Retinal pigment epithelial cell (primary cell): ENCODE results near the gene RFLNA.

ENCODE experiments used
- DNase-seq: peaks from one replicate; pipeline ENCODE4 v3.0.0-alpha.2; 2010; ENCODE audit warnings: low read depth
- H3K4me3 ChIP-seq: 2 replicates; pipeline ENCODE4 v1.5.1; 2011; ENCODE audit warnings: mild to moderate bottlenecking, low read length, control low read depth, moderate library complexity
- CTCF ChIP-seq: conservative IDR thresholded peaks from 2 replicates; pipeline ENCODE4 v1.5.1; 2011; ENCODE audit warnings: low read depth, low read length, control low read depth, inconsistent platforms

Gene RFLNA

GRCh38 chr12:124292385-124292784 lies 2.5 kb upstream of the RFLNA start:
- no peak for DNase-seq
- H3K4me3 ChIP-seq, result no peak overlapping the region
- no peak for TF ChIP-seq CTCF

- no peak overlapping the region for H3K4me3 ChIP-seq
- no peak for DNase-seq
- TF ChIP-seq CTCF, result no peak
Observed at GRCh38 chr12:124293286-124294003, 1.4 kb upstream of the RFLNA start.

GRCh38 chr12:124295431-124296058 lies 652 bp downstream of the RFLNA start:
- no peak for TF ChIP-seq CTCF
- peak overlapping the region; percentile 46 for H3K4me3 ChIP-seq
- no peak for DNase-seq

GRCh38 chr12:124296295-124296915 lies 1.5 kb downstream of the RFLNA start:
- no peak for TF ChIP-seq CTCF
- peak overlapping the region; percentile 46 for H3K4me3 ChIP-seq

GRCh38 chr12:124296916-124297351 lies 2.0 kb downstream of the RFLNA start:
- DNase-seq, result no peak
- TF ChIP-seq CTCF, result no peak
- H3K4me3 ChIP-seq, result peak overlapping the region; percentile 46

More at GRCh38 chr12:124296295-124296915, 1.5 kb downstream of the RFLNA start:
- no peak for DNase-seq

GRCh38 chr12:124297389-124297788 lies 2.5 kb downstream of the RFLNA start:
- no peak for DNase-seq
- no peak for TF ChIP-seq CTCF
- no peak overlapping the region for H3K4me3 ChIP-seq

GRCh38 chr12:124297856-124298255 lies 3.0 kb downstream of the RFLNA start:
- H3K4me3 ChIP-seq, result no peak overlapping the region
- no peak for DNase-seq
- no peak for TF ChIP-seq CTCF
